Measurements from ENCODE around the gene TTC28. TPM values are rescaled to one million over a fixed set of nuclear protein-coding genes. Genes with fewer than 3 reads are reported as not detected.

TTC28 gene
- total RNA-seq, 2 experiments from 2014 or later, result 0.71 to 0.97 TPM

GRCh38 chr22:28316014-28316413 is 363.6 kb downstream of the TTC28 start:
- Mint-ChIP-seq H3K4me1 (no peaks in the 10 kb centered on the region), H3K4me3 (no peak overlapping the region), H3K27ac (no peak overlapping the region), H3K9me3 (peaks cover 8% of the 10 kb centered on the region), H3K36me3 (peaks cover 11% of the 10 kb centered on the region), H3K27me3 (peaks cover 2% of the 10 kb centered on the region)
- DNase-seq, result no peak
- POLR2A ChIA-PET, result no interaction called here
- ATAC-seq (ENCODE audit: low read depth), result no peak

GRCh38 chr22:28314959-28315358 is 364.7 kb downstream of the TTC28 start:
- Mint-ChIP-seq H3K4me1 (no peaks in the 10 kb centered on the region), H3K36me3 (peaks cover 11% of the 10 kb centered on the region), H3K27ac (no peak overlapping the region), H3K4me3 (no peak overlapping the region), H3K27me3 (peaks cover 2% of the 10 kb centered on the region), H3K9me3 (peaks cover 8% of the 10 kb centered on the region)
- POLR2A ChIA-PET, result no interaction called here
- ATAC-seq (ENCODE audit: low read depth) (no peak), DNase-seq (no peak)

GRCh38 chr22:28310299-28310698 is 369.3 kb downstream of the TTC28 start:
- Mint-ChIP-seq H3K4me3 (no peak overlapping the region), H3K27ac (no peak overlapping the region), H3K4me1 (no peaks in the 10 kb centered on the region), H3K27me3 (no peaks in the 10 kb centered on the region), H3K9me3 (peaks cover 5% of the 10 kb centered on the region), H3K36me3 (peaks cover 7% of the 10 kb centered on the region)
- POLR2A ChIA-PET, result no interaction called here
- ATAC-seq (ENCODE audit: low read depth) (no peak), DNase-seq (no peak)

- DNase-seq, result no peak
- no peaks in the 10 kb centered on the region for H3K36me3 Mint-ChIP-seq
- no peaks in the 10 kb centered on the region for H3K9me3 Mint-ChIP-seq
- H3K4me3 Mint-ChIP-seq, result peak overlapping the region; percentile 55
- H3K27me3 Mint-ChIP-seq, result no peaks in the 10 kb centered on the region
- no peak overlapping the region for H3K27ac Mint-ChIP-seq
- ATAC-seq (ENCODE audit: low read depth), result peak; percentile 47
- peaks cover 19% of the 10 kb centered on the region for H3K4me1 Mint-ChIP-seq
- POLR2A ChIA-PET, result no interaction called here
Measured at GRCh38 chr22:28299753-28300152, 379.9 kb downstream of the TTC28 start.

- Mint-ChIP-seq H3K36me3 (no peaks in the 10 kb centered on the region), H3K4me1 (peaks cover 19% of the 10 kb centered on the region), H3K27ac (no peak overlapping the region), H3K27me3 (no peaks in the 10 kb centered on the region), H3K4me3 (no peak overlapping the region), H3K9me3 (no peaks in the 10 kb centered on the region)
- DNase-seq (no peak), ATAC-seq (ENCODE audit: low read depth) (no peak)
- POLR2A ChIA-PET, result no interaction called here
Measured at GRCh38 chr22:28299309-28299708, 380.3 kb downstream of the TTC28 start.

- Mint-ChIP-seq H3K36me3 (peaks cover 1% of the 10 kb centered on the region), H3K27me3 (no peaks in the 10 kb centered on the region), H3K4me1 (peaks cover 19% of the 10 kb centered on the region), H3K4me3 (no peak overlapping the region), H3K9me3 (no peaks in the 10 kb centered on the region), H3K27ac (no peak overlapping the region)
- DNase-seq (no peak), ATAC-seq (ENCODE audit: low read depth) (no peak)
- POLR2A ChIA-PET, result no interaction called here
Measured at GRCh38 chr22:28297504-28297903, 382.1 kb downstream of the TTC28 start.

- DNase-seq (no peak), ATAC-seq (ENCODE audit: low read depth) (no peak)
- H3K4me1 Mint-ChIP-seq, result peaks cover 19% of the 10 kb centered on the region
- POLR2A ChIA-PET, result interaction anchor here (0.7 kb wide), 1 partner anchor 37 kb away, joined by 3 read pairs; no protein-coding TSS in a partner anchor
- peaks cover 1% of the 10 kb centered on the region for H3K36me3 Mint-ChIP-seq
- H3K27me3 Mint-ChIP-seq, result no peaks in the 10 kb centered on the region
- H3K27ac Mint-ChIP-seq, result no peak overlapping the region
- H3K4me3 Mint-ChIP-seq, result no peak overlapping the region
- no peaks in the 10 kb centered on the region for H3K9me3 Mint-ChIP-seq
Measured at GRCh38 chr22:28296452-28296851, 383.2 kb downstream of the TTC28 start.

- Mint-ChIP-seq H3K36me3 (no peaks in the 10 kb centered on the region), H3K27ac (no peak overlapping the region), H3K9me3 (no peaks in the 10 kb centered on the region), H3K4me1 (peaks cover 5% of the 10 kb centered on the region), H3K4me3 (no peak overlapping the region), H3K27me3 (peaks cover 3% of the 10 kb centered on the region)
- DNase-seq (no peak), ATAC-seq (ENCODE audit: low read depth) (no peak)
- POLR2A ChIA-PET, result no interaction called here
Measured at GRCh38 chr22:28283068-28283654, 396.5 kb downstream of the TTC28 start.

- H3K4me1 Mint-ChIP-seq, result peaks cover 5% of the 10 kb centered on the region
- H3K27ac Mint-ChIP-seq, result no peak overlapping the region
- peaks cover 3% of the 10 kb centered on the region for H3K27me3 Mint-ChIP-seq
- H3K9me3 Mint-ChIP-seq, result no peaks in the 10 kb centered on the region
- H3K4me3 Mint-ChIP-seq, result no peak overlapping the region
- DNase-seq (no peak), ATAC-seq (ENCODE audit: low read depth) (no peak)
- no peaks in the 10 kb centered on the region for H3K36me3 Mint-ChIP-seq
- POLR2A ChIA-PET, result no interaction called here
Measured at GRCh38 chr22:28282405-28283067, 397.1 kb downstream of the TTC28 start.

- H3K4me3 Mint-ChIP-seq, result no peak overlapping the region
- H3K36me3 Mint-ChIP-seq, result no peaks in the 10 kb centered on the region
- ATAC-seq (ENCODE audit: low read depth) (no peak), DNase-seq (no peak)
- peaks cover 5% of the 10 kb centered on the region for H3K4me1 Mint-ChIP-seq
- POLR2A ChIA-PET, result no interaction called here
- peaks cover 3% of the 10 kb centered on the region for H3K27me3 Mint-ChIP-seq
- H3K9me3 Mint-ChIP-seq, result no peaks in the 10 kb centered on the region
- no peak overlapping the region for H3K27ac Mint-ChIP-seq
Measured at GRCh38 chr22:28279888-28280287, 399.8 kb downstream of the TTC28 start.

- ATAC-seq (ENCODE audit: low read depth) (no peak), DNase-seq (no peak)
- H3K4me1 Mint-ChIP-seq, result no peaks in the 10 kb centered on the region
- no peaks in the 10 kb centered on the region for H3K36me3 Mint-ChIP-seq
- POLR2A ChIA-PET, result no interaction called here
- H3K27me3 Mint-ChIP-seq, result no peaks in the 10 kb centered on the region
- H3K9me3 Mint-ChIP-seq, result peaks cover 2% of the 10 kb centered on the region
- H3K27ac Mint-ChIP-seq, result no peak overlapping the region
- no peak overlapping the region for H3K4me3 Mint-ChIP-seq
Measured at GRCh38 chr22:28269277-28269676, 410.4 kb downstream of the TTC28 start.

- Mint-ChIP-seq H3K9me3 (peaks cover 4% of the 10 kb centered on the region), H3K4me1 (no peaks in the 10 kb centered on the region), H3K27ac (no peak overlapping the region), H3K27me3 (no peaks in the 10 kb centered on the region), H3K4me3 (no peak overlapping the region), H3K36me3 (no peaks in the 10 kb centered on the region)
- POLR2A ChIA-PET, result no interaction called here
- DNase-seq, result no peak
- no peak for ATAC-seq (ENCODE audit: low read depth)
Measured at GRCh38 chr22:28268850-28269249, 410.8 kb downstream of the TTC28 start.

- POLR2A ChIA-PET, result no interaction called here
- H3K27me3 Mint-ChIP-seq, result no peaks in the 10 kb centered on the region
- no peak for DNase-seq
- ATAC-seq (ENCODE audit: low read depth), result no peak
- H3K36me3 Mint-ChIP-seq, result no peaks in the 10 kb centered on the region
- H3K4me1 Mint-ChIP-seq, result no peaks in the 10 kb centered on the region
- H3K27ac Mint-ChIP-seq, result no peak overlapping the region
- H3K4me3 Mint-ChIP-seq, result no peak overlapping the region
- peaks cover 4% of the 10 kb centered on the region for H3K9me3 Mint-ChIP-seq
Measured at GRCh38 chr22:28268171-28268570, 411.5 kb downstream of the TTC28 start.

- Mint-ChIP-seq H3K4me1 (no peaks in the 10 kb centered on the region), H3K9me3 (peaks cover 1% of the 10 kb centered on the region), H3K4me3 (no peak overlapping the region), H3K27ac (no peak overlapping the region), H3K36me3 (peaks cover 2% of the 10 kb centered on the region), H3K27me3 (no peaks in the 10 kb centered on the region)
- no peak for ATAC-seq (ENCODE audit: low read depth)
- DNase-seq, result no peak
- POLR2A ChIA-PET, result no interaction called here
Measured at GRCh38 chr22:28260619-28261018, 419.0 kb downstream of the TTC28 start.

Measured in activated naive CD8-positive, alpha-beta T cell treated with anti-CD3 and anti-CD28 coated beads, Interleukin-2, amount 10 ng/mL, durations not matched to agents 7 days and 5 days (primary cell).